ENCODE measurements around the gene WWOX.

- TF ChIP-seq CTCF (IDR thresholded peaks at IDR 0.05) (no peak), EP300 (IDR thresholded peaks at IDR 0.05) (no peak)
Observed at GRCh38 chr16:78225919-78226318, 126.5 kb downstream of the WWOX start.
